B cell (primary cell): Measurements from ENCODE around the gene LVRN. TPM values are rescaled to one million over a fixed set of nuclear protein-coding genes. Genes with fewer than 3 reads are reported as not detected.

Source experiments
- ATAC-seq: fragments of 200-7000 bp; cut with Tn5 transposase; one replicate; pipeline ENCODE4 v1.10.0; 2021; ENCODE audit warnings: low read depth, mild to moderate bottlenecking, moderate number of reproducible peaks, moderate library complexity
- CTCF ChIA-PET: fragments of 350-600 bp; sonication (Branson Sonifier 250); formaldehyde crosslinking; loops from one replicate; lab custom pipeline; 2021; ENCODE audit warnings: antibody characterized with exemption, inconsistent platforms; lab: Charles Lee
- POLR2A ChIA-PET: fragments of 350-600 bp; sonication (Branson Sonifier 250); formaldehyde crosslinking; loops from one replicate; lab custom pipeline; 2021; ENCODE audit warnings: antibody characterized with exemption; lab: Charles Lee
- DNase-seq: peaks from one replicate; pipeline ENCODE4 v3.0.0; 2013
- H2AFZ ChIP-seq: 2 replicates; pipeline ENCODE4 v1.6.1; 2012; ENCODE audit warnings: mild to moderate bottlenecking, low read depth, low read length; ENCODE audit not compliant: insufficient read depth, poor library complexity, severe bottlenecking
- H3K27ac ChIP-seq, 2 donors: 1 replicate in 1 of 2; 2 replicates in 1 of 2; pipeline ENCODE4 v1.5.1; 2012 to 2013; ENCODE audit warnings: low read length in 2 of 2, mild to moderate bottlenecking in 2 of 2, moderate library complexity in 1 of 2
- H3K27me3 ChIP-seq, 4 experiments: fragments of 200-600 bp in 1 of 4; sonication (generic) in 1 of 4; replicated peaks in 1 of 4; 1 replicate in 2 of 4; 2 replicates in 2 of 4; pipeline versions ENCODE4 v1.6.1 to v1.7.0; 2013 to 2016; ENCODE audit warnings: low read length in 3 of 4, mild to moderate bottlenecking in 2 of 4, mixed read lengths in 1 of 4, moderate library complexity in 1 of 4; ENCODE audit not compliant: insufficient read depth in 4 of 4, control insufficient read depth in 3 of 4; ENCODE audit errors: control extremely low read depth in 1 of 4
- H3K36me3 ChIP-seq, 2 experiments: replicated peaks in 1 of 2; 1 replicate in 1 of 2; 2 replicates in 1 of 2; pipeline versions ENCODE4 v1.6.1 to v1.7.1; 2013; ENCODE audit warnings: low read length in 1 of 2; ENCODE audit not compliant: insufficient read depth in 2 of 2, control insufficient read depth in 1 of 2; ENCODE audit errors: control extremely low read depth in 1 of 2, extremely low read depth in 1 of 2
- H3K4me1 ChIP-seq, 2 donors: fragments of 200-600 bp in 1 of 2; sonication (generic) in 1 of 2; 1 replicate in 1 of 2; 2 replicates in 1 of 2; pipeline versions ENCODE4 v1.5.1 to v1.6.1; 2013 to 2017; ENCODE audit warnings: low read length in 2 of 2; ENCODE audit not compliant: control insufficient read depth in 2 of 2, insufficient read depth in 2 of 2
- H3K4me2 ChIP-seq: replicated peaks from 2 replicates; pipeline ENCODE3; 2012; ENCODE audit warnings: mild to moderate bottlenecking, low read depth, low read length; ENCODE audit not compliant: poor library complexity, severe bottlenecking
- H3K4me3 ChIP-seq, 5 experiments: fragments of 200-600 bp in 1 of 5; sonication (generic) in 1 of 5; 1 replicate in 3 of 5; 2 replicates in 2 of 5; pipeline versions ENCODE4 v1.5.1 to v1.7.0; 2011 to 2016; ENCODE audit warnings: low read length in 4 of 5, mild to moderate bottlenecking in 4 of 5, low read depth in 2 of 5, control low read depth in 1 of 5, moderate library complexity in 1 of 5; ENCODE audit not compliant: insufficient read depth in 1 of 5; ENCODE audit errors: control extremely low read depth in 1 of 5, extremely low read depth in 1 of 5
- H3K79me2 ChIP-seq: fragments of 200-600 bp; sonication (generic); one replicate; pipeline ENCODE4 v1.6.0; 2016; ENCODE audit warnings: low read length; ENCODE audit not compliant: control insufficient read depth, insufficient read depth
- H3K9ac ChIP-seq: fragments of 200-600 bp; sonication (generic); 2 replicates; pipeline ENCODE4 v1.6.1; 2017; ENCODE audit warnings: mild to moderate bottlenecking, low read length, moderate library complexity
- H3K9me3 ChIP-seq, 3 donors: one replicate each; pipeline versions ENCODE4 v1.6.1 to v1.7.1; 2013; ENCODE audit warnings: low read length in 2 of 3; ENCODE audit not compliant: control insufficient read depth in 2 of 3, insufficient read depth in 1 of 3; ENCODE audit errors: control extremely low read depth in 1 of 3
- H4K20me1 ChIP-seq: 2 replicates; pipeline ENCODE4 v1.6.0; 2012; ENCODE audit warnings: mild to moderate bottlenecking, low read length; ENCODE audit not compliant: insufficient read depth, control insufficient read depth, poor library complexity, severe bottlenecking
- H3K27ac Mint-ChIP-seq: one replicate; pipeline ENCODE4 v1.8.0; 2021; ENCODE audit warnings: mixed read lengths
- H3K27me3 Mint-ChIP-seq: one replicate; pipeline ENCODE4 v1.8.0; 2021; ENCODE audit warnings: mixed read lengths
- H3K4me1 Mint-ChIP-seq: one replicate; pipeline ENCODE4 v1.8.0; 2021; ENCODE audit warnings: mixed read lengths
- H3K4me3 Mint-ChIP-seq: one replicate; pipeline ENCODE4 v1.8.0; 2021; ENCODE audit warnings: mixed read lengths
- H3K9me3 Mint-ChIP-seq: one replicate; pipeline ENCODE4 v1.8.0; 2022; ENCODE audit warnings: mixed read lengths; ENCODE audit not compliant: insufficient read depth
- CTCF ChIP-seq: fragments of 200-600 bp; IDR thresholded peaks from one replicate; pipeline ENCODE4 v1.8.0; 2022; ENCODE audit warnings: antibody characterized with exemption, mild to moderate bottlenecking
- EZH2 ChIP-seq: IDR thresholded peaks from 2 replicates; pipeline ENCODE4 v1.6.1; 2012; ENCODE audit warnings: borderline replicate concordance, low read depth, mild to moderate bottlenecking, moderate library complexity, low read length; ENCODE audit not compliant: insufficient read depth, poor library complexity, severe bottlenecking
- WGBS: methylation state at CpG from one replicate; pipeline ENCODE4 v1.1.5; 2013; ENCODE audit warnings: missing lambda C conversion rate; ENCODE audit not compliant: insufficient coverage; 5-methylcytosine and 5-hydroxymethylcytosine counted together
- intact Hi-C: fragments of 100-400 bp; cut with micrococcal nuclease; formaldehyde crosslinking; loops from one replicate; pipeline ENCODE4 v1.10.0; 2022
- polyA plus RNA-seq: library from polyadenylated mRNA; depleted of rRNA; stranded (reverse); fragments of >200 nt; gene quantifications from 2 replicates; pipeline ENCODE4 v1.2.3, GENCODE V29; 2012
- total RNA-seq, 2 donors: library from RNA; stranded (reverse); fragments of 120-200 nt in 1 of 2; gene quantifications; 1 replicate in 1 of 2; 2 replicates in 1 of 2; pipeline versions ENCODE4 v1.2.3 to v1.2.4, GENCODE V29; 2013 to 2022

LVRN gene
- total and polyA plus RNA-seq, 2 donors (not counting 1 experiment from before 2014, with no cell fraction given): not detected

- POLR2A ChIA-PET: interaction anchor here (0.7 kb wide), 1 partner anchor 9 kb away, joined by 4 read pairs; no protein-coding TSS in a partner anchor
- Histone ChIP-seq H4K20me1 (no peaks in the 10 kb centered on the region), H3K9me3 (no peaks in the 10 kb centered on the region), H3K4me3 (no peak overlapping the region), H3K9ac (peak overlapping the region; percentile 14), H3K27ac (peak overlapping the region in 1 of 2 donors; percentile 43), H3K27me3 (no peaks in the 10 kb centered on the region), H3K4me2 (peak overlapping the region; percentile 50), H2AFZ (no peak overlapping the region), H3K4me1 (peaks cover 24% of the 10 kb centered on the region in 2 donors), H3K79me2 (peaks cover 24% of the 10 kb centered on the region), H3K36me3 (no peaks in the 10 kb centered on the region)
- peak; percentile 96 for ATAC-seq
- Mint-ChIP-seq H3K4me1 (peaks cover 30% of the 10 kb centered on the region), H3K9me3 (no peaks in the 10 kb centered on the region), H3K27me3 (no peaks in the 10 kb centered on the region), H3K4me3 (peak overlapping the region; percentile 44), H3K27ac (peak overlapping the region; percentile 12)
- TF ChIP-seq CTCF (no peak), EZH2 (no peak)
- CTCF ChIA-PET: interaction anchor here (0.7 to 1.7 kb wide), 3 partner anchors 9 to 767 kb away, joined by 3 to 13 read pairs (median 4); no protein-coding TSS in a partner anchor
- intact Hi-C loops: loop anchor here (1.0 to 5.0 kb wide), 4 partner anchors 8 to 236 kb away; partner anchors contain the start of genes AP3S1 and ATG12
- no CpG with 5 or more reads among the region's 1 CpG for WGBS
- peak; percentile 82 for DNase-seq
Measured at GRCh38 chr5:116076496-116076895, 114.2 kb downstream of the LVRN start.

Other genes starting within 250 kb of the LVRN start
- not detected in 2 replicates for gene CDO1, start 145.8 kb upstream of the LVRN start, total RNA-seq
- gene CDO1, start 145.8 kb upstream of the LVRN start, polyA plus RNA-seq: 0.12 TPM in 1 of 2 replicates, not detected in the other
- gene ATG12, start 120.9 kb upstream of the LVRN start, total RNA-seq: 97.5 and 101 TPM in 2 replicates
- 60.8 and 62.6 TPM in 2 replicates for gene ATG12, start 120.9 kb upstream of the LVRN start, polyA plus RNA-seq
- gene AP3S1, start 120.5 kb upstream of the LVRN start, total RNA-seq: 37.1 and 47.6 TPM in 2 replicates
- gene AP3S1, start 120.5 kb upstream of the LVRN start, polyA plus RNA-seq: 12.8 and 47.9 TPM in 2 replicates
- gene ARL14EPL, start 70.0 kb downstream of the LVRN start, total RNA-seq: 0.34 TPM in 1 of 2 replicates, not detected in the other
- gene ARL14EPL, start 70.0 kb downstream of the LVRN start, polyA plus RNA-seq: 0.17 and 0.19 TPM in 2 replicates
- gene COMMD10, start 122.5 kb downstream of the LVRN start, total RNA-seq: 48.2 and 48.7 TPM in 2 replicates
- gene COMMD10, start 122.5 kb downstream of the LVRN start, polyA plus RNA-seq: 18.8 and 19.8 TPM in 2 replicates